ENCODE measurements around the gene COL10A1. TPM values are rescaled to one million over a fixed set of nuclear protein-coding genes. Genes with fewer than 3 reads are reported as not detected.
A peak's percentile ranks its signal among the peaks of the same experiment; 100 is the strongest.

The COL10A1 gene
- total RNA-seq, 2 donors from 2014 or later = not detected

GRCh38 chr6:116111552-116112528 lies 14.1 kb downstream of the COL10A1 start:
- peak; percentile 23 to 30 for DNase-seq
- peaks cover 8 to 14% of the 10 kb centered on the region in 2 donors for H3K36me3 Mint-ChIP-seq (ENCODE audit: insufficient read depth in 2 of 2)
- no peaks in the 10 kb centered on the region for H3K9me3 Mint-ChIP-seq
- H3K4me1 Mint-ChIP-seq (ENCODE audit: low read depth) = peaks cover 12% of the 10 kb centered on the region
- peak in 1 of 2 donors; percentile 49 for ATAC-seq (replicated peaks in 1 of 2)
- H3K27ac Mint-ChIP-seq = peak overlapping the region; percentile 13
- H3K4me3 Mint-ChIP-seq = no peak overlapping the region
- H3K27me3 Mint-ChIP-seq (ENCODE audit: low read depth) = no peaks in the 10 kb centered on the region

- no peaks in the 10 kb centered on the region for H3K9me3 Mint-ChIP-seq
- H3K27ac Mint-ChIP-seq = no peak overlapping the region
- ATAC-seq (replicated peaks in 1 of 2) = no peak
- no peak for DNase-seq
- peaks cover 42% of the 10 kb centered on the region for H3K4me1 Mint-ChIP-seq (ENCODE audit: low read depth)
- no peak overlapping the region for H3K4me3 Mint-ChIP-seq
- peaks cover 8 to 14% of the 10 kb centered on the region in 2 donors for H3K36me3 Mint-ChIP-seq (ENCODE audit: insufficient read depth in 2 of 2)
- no peaks in the 10 kb centered on the region for H3K27me3 Mint-ChIP-seq (ENCODE audit: low read depth)
Measured at GRCh38 chr6:116108836-116109235, 17.1 kb downstream of the COL10A1 start.

GRCh38 chr6:116106146-116106545 lies 19.8 kb downstream of the COL10A1 start:
- Mint-ChIP-seq H3K4me3 (no peak overlapping the region), H3K27me3 (ENCODE audit: low read depth) (no peaks in the 10 kb centered on the region), H3K9me3 (no peaks in the 10 kb centered on the region), H3K27ac (peak overlapping the region; percentile 38), H3K4me1 (ENCODE audit: low read depth) (peaks cover 68% of the 10 kb centered on the region), H3K36me3 (ENCODE audit: insufficient read depth in 2 of 2) (peaks cover 4 to 7% of the 10 kb centered on the region in 2 donors)
- ATAC-seq (replicated peaks in 1 of 2) (no peak), DNase-seq (no peak)

GRCh38 chr6:116105247-116105646 lies 20.7 kb downstream of the COL10A1 start:
- H3K4me3 Mint-ChIP-seq = peak overlapping the region in 1 of 2 donors; percentile 15
- H3K9me3 Mint-ChIP-seq = no peaks in the 10 kb centered on the region
- DNase-seq (no peak), ATAC-seq (replicated peaks in 1 of 2) (no peak)
- H3K36me3 Mint-ChIP-seq (ENCODE audit: insufficient read depth in 2 of 2) = peaks cover 3 to 4% of the 10 kb centered on the region in 2 donors
- H3K27ac Mint-ChIP-seq = no peak overlapping the region
- H3K27me3 Mint-ChIP-seq (ENCODE audit: low read depth) = no peaks in the 10 kb centered on the region
- peaks cover 70% of the 10 kb centered on the region for H3K4me1 Mint-ChIP-seq (ENCODE audit: low read depth)

GRCh38 chr6:116104636-116105035 lies 21.3 kb downstream of the COL10A1 start:
- Mint-ChIP-seq H3K36me3 (ENCODE audit: insufficient read depth in 2 of 2) (peaks cover under 1 to 2% of the 10 kb centered on the region in 2 donors), H3K27me3 (ENCODE audit: low read depth) (peaks cover 1% of the 10 kb centered on the region), H3K27ac (no peak overlapping the region), H3K4me3 (peak overlapping the region in 1 of 2 donors; percentile 2), H3K9me3 (no peaks in the 10 kb centered on the region), H3K4me1 (ENCODE audit: low read depth) (peaks cover 76% of the 10 kb centered on the region)
- DNase-seq (no peak), ATAC-seq (replicated peaks in 1 of 2) (no peak)

- DNase-seq (no peak), ATAC-seq (replicated peaks in 1 of 2) (no peak)
- H3K27me3 Mint-ChIP-seq (ENCODE audit: low read depth) = peaks cover 5% of the 10 kb centered on the region
- no peaks in the 10 kb centered on the region for H3K9me3 Mint-ChIP-seq
- no peaks in the 10 kb centered on the region for H3K36me3 Mint-ChIP-seq (ENCODE audit: insufficient read depth in 2 of 2)
- peaks cover 73% of the 10 kb centered on the region for H3K4me1 Mint-ChIP-seq (ENCODE audit: low read depth)
- H3K27ac Mint-ChIP-seq = no peak overlapping the region
- peak overlapping the region; percentile 69 to 94 for H3K4me3 Mint-ChIP-seq
Measured at GRCh38 chr6:116102873-116103272, 23.1 kb downstream of the COL10A1 start.

GRCh38 chr6:116101790-116102189 lies 24.1 kb downstream of the COL10A1 start:
- no peak for DNase-seq
- H3K27ac Mint-ChIP-seq = peak overlapping the region; percentile 33
- ATAC-seq (replicated peaks in 1 of 2) = no peak
- H3K27me3 Mint-ChIP-seq (ENCODE audit: low read depth) = peaks cover 5% of the 10 kb centered on the region
- peak overlapping the region; percentile 69 to 94 for H3K4me3 Mint-ChIP-seq
- peaks cover 0 to under 1% of the 10 kb centered on the region in 2 donors for H3K36me3 Mint-ChIP-seq (ENCODE audit: insufficient read depth in 2 of 2)
- peaks cover 69% of the 10 kb centered on the region for H3K4me1 Mint-ChIP-seq (ENCODE audit: low read depth)
- peaks cover 0 to under 1% of the 10 kb centered on the region in 2 donors for H3K9me3 Mint-ChIP-seq

- Mint-ChIP-seq H3K27me3 (ENCODE audit: low read depth) (peaks cover 5% of the 10 kb centered on the region), H3K27ac (peak overlapping the region; percentile 33), H3K4me3 (peak overlapping the region; percentile 69 to 94), H3K9me3 (peaks cover 0 to 4% of the 10 kb centered on the region in 2 donors), H3K4me1 (ENCODE audit: low read depth) (peaks cover 64% of the 10 kb centered on the region), H3K36me3 (ENCODE audit: insufficient read depth in 2 of 2) (peaks cover 0 to 2% of the 10 kb centered on the region in 2 donors)
- ATAC-seq (replicated peaks in 1 of 2) (peak in 1 of 2 donors; percentile 0), DNase-seq (no peak)
Measured at GRCh38 chr6:116101302-116101718, 24.6 kb downstream of the COL10A1 start.

GRCh38 chr6:116100419-116101301 lies 25.3 kb downstream of the COL10A1 start, which contains the start of gene NT5DC1:
TSS of gene NT5DC1 (plus strand) at chr6:116100853. CDS start at chr6:116100931, 78 bp downstream.
- Mint-ChIP-seq H3K4me3 (peak within 1 kb of the TSS; percentile 69 to 94), H3K9me3 (peaks cover 0 to 6% of the 10 kb centered on the region in 2 donors), H3K36me3 (ENCODE audit: insufficient read depth in 2 of 2) (peaks cover 0 to 2% of the 10 kb centered on the region in 2 donors), H3K4me1 (ENCODE audit: low read depth) (peaks cover 58% of the 10 kb centered on the region), H3K27me3 (ENCODE audit: low read depth) (peaks cover 5% of the 10 kb centered on the region), H3K27ac (peak within 1 kb of the TSS; percentile 51)
- DNase-seq (peak; percentile 89 to 91), ATAC-seq (replicated peaks in 1 of 2) (peak; percentile 93 to 94)

- Mint-ChIP-seq H3K9me3 (peaks cover 0 to 6% of the 10 kb centered on the region in 2 donors), H3K27me3 (ENCODE audit: low read depth) (peaks cover 5% of the 10 kb centered on the region), H3K36me3 (ENCODE audit: insufficient read depth in 2 of 2) (peaks cover 2% of the 10 kb centered on the region in 2 donors), H3K27ac (no peak overlapping the region), H3K4me1 (ENCODE audit: low read depth) (peaks cover 42% of the 10 kb centered on the region), H3K4me3 (no peak overlapping the region)
- DNase-seq = no peak
- no peak for ATAC-seq (replicated peaks in 1 of 2)
Measured at GRCh38 chr6:116099036-116099435, 26.9 kb downstream of the COL10A1 start.

- Mint-ChIP-seq H3K36me3 (ENCODE audit: insufficient read depth in 2 of 2) (peaks cover 2% of the 10 kb centered on the region in 2 donors), H3K27me3 (ENCODE audit: low read depth) (peaks cover 19% of the 10 kb centered on the region), H3K9me3 (peaks cover 0 to 6% of the 10 kb centered on the region in 2 donors), H3K4me1 (ENCODE audit: low read depth) (peaks cover 23% of the 10 kb centered on the region), H3K4me3 (no peak overlapping the region), H3K27ac (no peak overlapping the region)
- ATAC-seq (replicated peaks in 1 of 2) = no peak
- no peak for DNase-seq
Measured at GRCh38 chr6:116096979-116097816, 28.7 kb downstream of the COL10A1 start.
